ENCODE results near the gene BMP2K.

BMP2K gene

DNA sequence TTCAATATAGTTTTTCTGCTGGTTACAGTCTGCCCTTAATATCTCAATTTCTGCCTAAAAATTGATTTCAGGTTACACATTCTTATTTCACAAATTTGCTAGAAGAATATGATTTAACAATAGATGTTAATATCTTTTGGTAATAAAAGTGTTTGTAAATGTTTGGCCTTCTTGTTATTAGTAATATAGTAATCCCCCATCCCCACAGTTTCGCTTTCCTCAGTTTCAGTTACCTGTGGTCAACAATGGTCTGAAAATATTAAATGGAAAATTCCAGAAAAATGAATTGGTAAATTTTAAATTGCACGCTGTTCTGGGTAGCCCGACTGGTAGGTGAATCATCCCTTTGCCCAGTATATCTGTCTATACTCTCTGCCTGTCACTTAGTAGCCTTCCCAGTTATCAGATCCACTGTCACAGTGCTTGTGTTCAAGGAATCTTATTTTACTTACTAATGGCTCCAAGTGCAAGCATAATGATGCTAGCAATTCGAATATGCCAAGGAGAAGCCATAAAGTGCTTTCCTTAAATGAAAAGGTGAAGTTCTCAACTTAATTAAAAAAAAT lies 3.5 kb upstream of the BMP2K start:
- no peak overlapping the region for H3K27ac ChIP-seq
- TF ChIP-seq, protein P1, sequence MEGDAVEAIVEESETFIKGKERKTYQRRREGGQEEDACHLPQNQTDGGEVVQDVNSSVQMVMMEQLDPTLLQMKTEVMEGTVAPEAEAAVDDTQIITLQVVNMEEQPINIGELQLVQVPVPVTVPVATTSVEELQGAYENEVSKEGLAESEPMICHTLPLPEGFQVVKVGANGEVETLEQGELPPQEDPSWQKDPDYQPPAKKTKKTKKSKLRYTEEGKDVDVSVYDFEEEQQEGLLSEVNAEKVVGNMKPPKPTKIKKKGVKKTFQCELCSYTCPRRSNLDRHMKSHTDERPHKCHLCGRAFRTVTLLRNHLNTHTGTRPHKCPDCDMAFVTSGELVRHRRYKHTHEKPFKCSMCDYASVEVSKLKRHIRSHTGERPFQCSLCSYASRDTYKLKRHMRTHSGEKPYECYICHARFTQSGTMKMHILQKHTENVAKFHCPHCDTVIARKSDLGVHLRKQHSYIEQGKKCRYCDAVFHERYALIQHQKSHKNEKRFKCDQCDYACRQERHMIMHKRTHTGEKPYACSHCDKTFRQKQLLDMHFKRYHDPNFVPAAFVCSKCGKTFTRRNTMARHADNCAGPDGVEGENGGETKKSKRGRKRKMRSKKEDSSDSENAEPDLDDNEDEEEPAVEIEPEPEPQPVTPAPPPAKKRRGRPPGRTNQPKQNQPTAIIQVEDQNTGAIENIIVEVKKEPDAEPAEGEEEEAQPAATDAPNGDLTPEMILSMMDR (conservative IDR thresholded peaks at IDR 0.05): no peak

DNA sequence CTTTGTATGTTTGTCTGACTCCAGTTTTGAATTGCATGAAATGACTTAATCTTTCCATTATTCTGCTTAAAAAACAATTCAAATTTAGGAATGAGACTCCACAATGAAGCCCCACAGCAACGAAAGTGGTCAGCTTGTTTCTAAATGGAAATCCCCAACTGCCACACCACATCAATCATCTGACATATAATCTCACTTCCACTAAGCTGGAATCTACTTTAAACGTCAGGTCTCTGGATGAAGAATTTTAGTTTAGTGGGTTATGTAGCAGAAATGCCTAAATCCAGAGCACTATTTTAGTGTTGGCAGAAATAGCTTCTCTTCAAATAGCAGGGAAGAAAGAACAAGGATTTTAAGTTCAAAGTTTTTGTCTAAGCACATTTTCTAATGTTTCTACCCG lies 1.7 kb upstream of the BMP2K start:
- TF ChIP-seq, protein P1 (conservative IDR thresholded peaks at IDR 0.05): no peak
- H3K27ac ChIP-seq: peak overlapping the region; percentile 92

DNA sequence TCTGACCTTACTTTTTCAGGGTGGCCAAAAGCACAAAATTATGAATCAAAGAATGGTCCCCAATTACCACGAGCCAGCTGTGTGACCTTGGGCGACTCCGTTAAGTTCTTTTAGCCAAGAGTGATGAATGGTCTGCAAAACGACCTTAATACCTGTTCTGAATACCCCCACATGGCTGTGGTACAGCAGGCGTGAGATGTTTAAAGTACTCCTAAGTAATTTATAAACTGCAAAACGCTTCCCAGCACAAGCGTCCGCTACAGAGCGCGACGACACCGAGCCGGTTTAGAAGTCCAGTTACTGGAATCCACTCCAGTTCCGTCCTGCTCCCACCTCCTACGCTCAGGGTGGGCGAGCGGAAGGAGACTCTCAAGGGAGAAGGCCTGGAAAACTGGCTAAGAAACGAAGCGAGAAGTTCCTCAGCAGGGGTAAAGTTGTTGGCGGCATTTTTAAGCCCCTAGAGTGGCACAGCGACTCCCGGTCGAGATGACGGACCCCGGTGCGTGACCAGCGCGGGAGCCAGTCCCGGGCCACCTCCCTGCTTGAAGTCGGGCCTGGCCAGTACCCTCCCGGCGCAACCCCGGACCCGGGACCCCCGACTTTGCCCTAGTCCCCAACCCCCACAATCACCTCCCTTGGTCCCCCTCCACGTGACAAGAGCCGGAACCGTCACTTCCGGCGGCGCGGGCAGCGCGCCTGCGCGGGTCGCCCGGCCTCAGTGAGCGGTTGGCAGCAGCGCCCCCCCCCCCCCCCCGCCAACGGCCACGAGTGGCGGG lies 659 bp upstream of the BMP2K start:
- TF ChIP-seq, protein P1 (conservative IDR thresholded peaks at IDR 0.05): no peak
- peak overlapping the region; percentile 92 for H3K27ac ChIP-seq

DNA sequence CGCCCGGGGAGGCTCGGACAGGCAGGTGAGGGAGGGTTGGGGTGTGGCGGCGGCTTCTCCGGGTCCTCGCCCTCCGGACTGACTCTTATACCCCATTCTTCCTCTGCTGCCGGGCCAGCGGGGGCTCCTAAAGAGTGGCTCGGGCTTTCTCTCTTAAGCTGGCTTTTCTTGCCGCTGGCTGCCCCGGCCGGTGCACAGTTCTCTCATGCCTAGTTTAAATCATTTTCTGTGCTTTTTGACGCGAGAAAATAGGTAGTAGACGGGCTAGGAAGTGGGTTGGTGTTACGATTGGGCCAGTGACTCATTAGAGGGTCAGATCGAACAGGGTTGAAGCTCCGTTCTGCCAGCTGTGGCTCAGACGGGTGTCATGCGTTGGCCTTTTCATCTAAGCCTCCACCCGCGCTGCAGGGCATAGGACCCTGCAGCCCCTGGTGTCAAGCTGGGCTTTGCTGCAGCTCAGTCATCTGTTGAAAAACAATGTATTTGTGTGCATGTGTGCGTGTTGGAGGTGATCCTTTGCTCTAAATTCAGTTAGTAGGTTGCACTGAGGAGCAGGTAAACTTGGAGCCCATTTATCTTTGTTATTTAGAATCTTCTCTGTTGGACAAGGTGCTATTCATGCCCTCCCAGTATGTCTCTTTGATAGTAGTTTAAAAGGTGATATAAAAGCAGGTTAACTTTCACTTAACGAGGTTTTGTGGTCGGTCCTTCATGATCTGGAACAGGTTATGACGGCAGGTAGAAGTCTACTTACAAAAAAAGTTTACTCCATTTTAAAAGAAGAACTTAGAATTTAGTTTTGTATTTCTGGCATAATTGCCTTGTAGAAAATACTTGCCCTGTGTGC lies 802 bp downstream of the BMP2K start:
- TF ChIP-seq, protein P1 (conservative IDR thresholded peaks at IDR 0.05): no peak
- H3K27ac ChIP-seq: peak overlapping the region; percentile 92

DNA sequence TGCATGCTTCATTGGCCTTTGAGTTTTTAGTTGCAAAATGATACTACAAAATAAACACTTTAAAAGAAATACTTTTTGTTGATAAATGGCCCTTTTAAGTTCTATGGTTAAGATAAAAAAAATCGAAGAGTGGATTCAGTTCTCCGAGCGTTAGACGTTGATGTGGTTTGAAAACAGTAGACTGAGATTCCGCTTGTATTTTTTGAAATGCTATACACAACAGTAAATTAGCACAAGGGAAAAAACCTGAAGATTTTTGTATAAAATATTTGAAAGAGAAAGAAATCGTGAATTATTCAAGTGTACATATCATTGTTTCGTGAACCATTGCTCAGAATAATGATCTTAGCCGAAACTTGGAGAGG lies 1.4 kb downstream of the BMP2K start:
- TF ChIP-seq, protein P1 (conservative IDR thresholded peaks at IDR 0.05): no peak
- no peak overlapping the region; the same call in 1 of the 2 replicates for H3K27ac ChIP-seq

DNA sequence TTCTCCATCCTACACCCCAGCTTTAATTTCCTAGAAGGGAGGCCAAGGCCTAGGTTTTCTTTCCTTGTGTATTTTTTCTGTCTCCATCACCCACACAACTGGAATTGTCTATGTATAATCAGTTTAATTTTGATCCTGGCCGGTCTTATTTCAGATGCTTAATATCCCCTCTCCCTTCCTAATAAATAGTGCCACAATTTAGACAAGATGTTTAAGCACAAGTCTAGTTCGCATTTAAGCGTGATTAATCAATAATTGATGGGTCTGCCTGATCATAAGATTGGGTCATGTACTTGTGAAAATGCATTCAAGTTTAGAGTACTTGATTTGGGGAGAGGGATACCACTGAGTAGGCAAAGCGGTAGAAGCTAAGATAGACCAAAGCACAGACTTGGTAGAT lies 2.4 kb downstream of the BMP2K start:
- TF ChIP-seq, protein P1 (conservative IDR thresholded peaks at IDR 0.05): no peak
- H3K27ac ChIP-seq: no peak overlapping the region

DNA sequence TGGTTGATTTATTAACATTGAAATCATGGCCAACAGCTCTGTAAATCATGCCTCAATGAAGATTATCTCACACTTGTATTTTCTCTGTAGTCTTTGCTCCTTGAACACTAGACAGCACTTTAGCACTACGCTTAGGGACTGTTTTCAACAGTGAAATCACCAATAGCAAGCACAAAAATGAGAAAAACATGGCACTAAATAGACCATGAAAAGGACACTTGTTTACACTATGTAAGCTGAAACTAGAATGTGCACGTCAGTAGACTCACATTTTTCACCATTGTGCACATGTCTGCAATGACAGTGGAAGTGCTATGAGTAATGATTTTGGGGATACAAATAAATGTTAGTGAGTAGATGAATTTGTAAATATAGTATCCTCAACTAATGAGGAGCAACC lies 3.1 kb downstream of the BMP2K start:
- no peak overlapping the region for H3K27ac ChIP-seq
- TF ChIP-seq, protein P1 (conservative IDR thresholded peaks at IDR 0.05): no peak

All from VCaP (cell line).